GM21367 (cell line): Measurements from ENCODE around the gene MLLT3.
"Not testable (repeated sequence)": the region's sequence is repeated elsewhere in the genome, so short reads cannot be mapped to it uniquely, and the experiment has no call there.

Experiments
- ATAC-seq: cut with Tn5 transposase; IDR thresholded peaks from one replicate; pipeline ENCODE4 v1.9.1; 2021; ENCODE audit not compliant: unreplicated experiment

Gene MLLT3

DNA sequence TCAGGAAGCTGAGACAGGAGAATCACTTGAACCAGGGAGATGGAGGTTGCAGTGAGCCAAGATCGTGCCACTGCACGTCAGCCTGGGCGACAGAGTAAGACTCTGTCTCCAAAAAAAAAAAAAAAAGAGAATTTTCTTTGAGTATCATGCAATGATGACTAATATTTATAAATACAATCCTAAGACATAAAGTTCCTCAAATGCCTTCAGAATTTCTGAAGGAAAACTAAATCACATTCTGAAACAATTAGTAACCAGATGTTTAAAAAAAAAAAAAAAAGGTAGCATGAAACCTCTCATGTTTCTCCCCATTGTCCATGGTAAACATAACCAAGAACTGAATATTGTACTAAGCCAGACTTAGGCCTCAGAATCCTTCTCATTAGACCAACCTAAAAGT lies 23.1 kb downstream of the MLLT3 start:
- no peak for ATAC-seq

GRCh38 chr9:20598367-20598766 lies 23.9 kb downstream of the MLLT3 start:
- no peak for ATAC-seq

- ATAC-seq: no peak
Observed at GRCh38 chr9:20597862-20598261, 24.4 kb downstream of the MLLT3 start.

GRCh38 chr9:20594608-20595007 lies 27.7 kb downstream of the MLLT3 start:
- ATAC-seq: no peak

DNA sequence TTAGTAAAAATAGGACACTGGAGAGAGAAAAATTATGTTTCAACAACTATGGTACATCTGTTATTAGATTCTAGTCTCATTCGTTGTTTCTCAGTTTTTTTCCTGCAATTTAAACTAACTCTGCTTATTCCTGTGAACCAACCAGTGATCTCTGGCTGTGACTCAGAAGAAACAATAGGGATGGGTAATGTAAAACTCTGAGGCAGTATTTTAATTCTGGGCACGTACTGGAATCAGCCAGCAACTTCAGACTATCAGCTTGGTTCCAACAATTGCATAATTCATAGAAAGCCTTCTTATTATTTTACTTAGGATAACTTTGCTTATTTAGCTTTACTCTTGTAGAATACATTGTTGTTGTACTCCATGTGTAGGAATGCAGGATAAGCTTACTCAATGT lies 28.8 kb downstream of the MLLT3 start:
- ATAC-seq: no peak

GRCh38 chr9:20593105-20593504 lies 29.2 kb downstream of the MLLT3 start:
- ATAC-seq: no peak

DNA sequence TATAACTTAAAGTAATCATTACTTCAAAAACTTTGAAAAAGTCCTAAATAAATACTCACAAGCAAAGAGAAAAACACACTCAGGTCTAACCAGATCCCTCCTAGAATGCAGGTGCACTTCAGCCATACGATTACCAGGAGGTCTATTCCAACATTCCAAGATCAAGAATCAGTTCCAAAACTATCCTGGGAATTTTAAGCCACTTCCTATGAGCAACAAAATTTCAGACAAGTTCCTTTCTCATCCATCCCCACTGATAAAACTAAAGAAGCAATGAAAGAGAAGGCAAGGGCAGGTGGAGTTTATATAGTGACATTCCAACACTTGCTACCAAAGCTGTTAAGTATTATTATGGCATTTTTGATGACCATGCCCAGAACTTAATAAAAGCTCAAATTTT lies 29.6 kb downstream of the MLLT3 start:
- ATAC-seq: no peak

GRCh38 chr9:20591223-20591622 lies 31.1 kb downstream of the MLLT3 start:
- ATAC-seq: no peak

DNA sequence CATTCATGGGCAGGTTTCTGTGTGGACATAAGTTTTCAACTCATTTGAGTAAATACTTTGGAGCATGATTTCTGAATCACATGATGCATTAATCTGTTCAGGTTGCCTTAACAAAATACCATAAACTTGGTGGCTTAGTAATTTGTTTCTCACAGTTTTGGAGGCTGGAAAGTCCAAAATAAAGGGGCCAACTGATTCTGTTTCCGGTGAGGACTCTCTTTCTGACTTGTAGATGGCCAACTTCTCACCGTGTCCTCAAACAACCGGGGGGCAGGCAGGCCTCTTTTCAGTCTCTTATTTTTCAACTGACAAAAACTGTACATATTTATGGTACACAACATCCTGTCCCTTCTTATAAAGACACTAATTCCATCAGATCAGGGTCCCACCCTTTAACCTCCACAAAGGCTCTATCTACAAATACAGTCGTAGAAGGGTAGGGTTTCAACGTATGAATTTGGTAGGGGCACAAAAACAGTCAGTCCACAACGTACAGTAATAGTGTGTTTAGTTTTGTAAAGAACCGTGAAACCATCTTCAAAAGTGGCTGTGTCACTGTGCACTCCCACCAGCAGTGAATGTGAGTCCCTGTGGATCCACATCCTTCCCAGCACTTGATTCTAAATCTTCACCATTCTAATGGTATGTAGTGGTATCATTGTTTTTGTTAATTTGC lies 37.2 kb downstream of the MLLT3 start:
- no peak for ATAC-seq

- not testable (repeated sequence) for ATAC-seq
Observed at GRCh38 chr9:20583088-20583487, 39.2 kb downstream of the MLLT3 start.

DNA sequence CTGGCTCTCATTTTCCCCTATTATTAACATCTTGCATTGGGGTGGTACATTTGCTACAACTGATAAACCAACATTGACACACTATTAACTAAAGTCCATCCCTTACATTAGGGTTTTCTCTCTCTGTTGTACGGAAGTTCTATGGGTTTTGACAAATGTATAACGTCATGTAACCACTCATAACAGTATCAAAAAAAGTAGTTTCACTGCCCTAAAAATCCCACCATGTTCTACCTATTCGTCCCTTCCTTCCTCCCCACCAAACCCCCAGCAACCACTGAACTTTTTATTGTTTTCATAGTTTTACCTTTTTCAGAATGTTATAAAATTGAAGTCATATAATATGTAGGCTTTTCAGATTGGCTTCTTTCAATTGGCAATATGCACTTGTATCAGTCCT lies 40.1 kb downstream of the MLLT3 start:
- no peak for ATAC-seq

GRCh38 chr9:20580673-20581072 lies 41.6 kb downstream of the MLLT3 start:
- no peak for ATAC-seq

DNA sequence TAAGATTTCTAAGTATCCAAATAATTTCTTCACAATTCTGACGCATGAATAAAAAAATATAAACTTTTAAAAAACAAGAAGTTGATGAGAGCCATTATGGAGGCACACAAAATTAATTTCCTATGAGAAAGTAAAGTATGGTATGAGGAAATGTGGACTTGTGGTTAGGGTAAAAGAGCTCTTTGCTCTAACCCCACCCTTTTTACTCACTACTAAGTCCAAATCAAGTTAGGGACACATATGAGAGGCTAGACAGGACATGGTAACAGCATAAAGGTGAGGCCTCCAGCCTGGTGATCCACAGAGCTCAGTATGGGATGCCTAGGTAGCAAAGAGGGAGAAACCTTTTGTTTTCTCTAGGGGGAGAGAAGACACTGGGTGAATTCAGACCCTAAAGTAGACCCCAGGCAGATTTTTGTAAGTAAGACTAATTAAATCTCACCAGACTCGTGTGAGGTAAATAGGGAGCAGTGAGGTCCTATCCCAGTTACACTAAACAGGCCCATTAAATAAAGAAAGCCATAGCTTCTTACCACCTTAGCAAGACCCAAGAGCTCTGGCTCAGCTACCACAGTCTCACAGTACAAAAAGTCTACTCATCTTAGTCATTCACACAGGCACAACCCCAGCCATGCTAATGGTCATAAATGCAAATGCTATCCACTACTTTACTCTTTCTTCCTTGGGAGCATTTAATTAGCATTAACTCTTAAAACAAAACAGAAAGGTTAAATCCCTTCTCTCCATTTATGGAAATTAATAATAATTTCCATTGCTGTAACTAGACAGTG lies 42.6 kb downstream of the MLLT3 start:
- ATAC-seq: no peak

DNA sequence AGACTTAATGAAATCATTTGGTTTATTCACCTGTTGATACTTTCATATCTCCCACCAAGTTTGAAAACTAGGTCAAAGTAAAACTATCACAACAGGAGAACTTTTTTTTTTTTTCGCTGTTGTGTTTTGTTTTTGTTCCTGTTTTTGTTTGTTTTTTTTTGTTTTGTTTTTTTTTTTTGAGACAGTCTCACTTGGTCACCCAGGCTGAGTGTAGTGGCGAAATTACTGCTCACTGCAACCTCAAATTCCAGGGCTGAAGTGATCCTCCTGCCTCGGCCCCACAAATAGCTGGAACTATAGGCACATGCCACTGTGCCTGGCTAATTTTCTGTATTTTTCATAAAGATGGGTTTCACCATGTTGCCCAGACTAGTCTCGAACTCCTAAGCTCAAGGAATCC lies 49.3 kb downstream of the MLLT3 start:
- no peak for ATAC-seq

DNA sequence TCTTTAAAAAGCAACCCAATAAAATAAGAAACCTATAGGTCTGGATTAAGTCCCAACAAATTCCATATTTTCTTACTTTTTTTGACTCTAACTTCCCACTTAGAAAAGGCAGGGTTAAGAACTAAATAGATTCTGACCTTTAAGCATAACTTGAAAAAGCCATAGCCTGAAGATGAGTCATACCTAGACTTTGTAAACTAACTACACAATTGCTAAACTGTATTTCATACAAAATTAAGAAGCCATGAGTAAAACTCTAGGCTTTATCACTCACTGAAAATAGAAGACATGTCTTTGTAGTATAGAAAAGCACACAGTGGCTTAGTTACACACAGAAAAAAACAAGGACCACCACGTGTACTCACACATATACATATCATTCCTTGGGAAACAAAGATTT lies 51.5 kb downstream of the MLLT3 start:
- peak; percentile 71 for ATAC-seq

- ATAC-seq: no peak
Observed at GRCh38 chr9:20570087-20570486, 52.2 kb downstream of the MLLT3 start.

- ATAC-seq: no peak
Observed at GRCh38 chr9:20569525-20569924, 52.8 kb downstream of the MLLT3 start.

DNA sequence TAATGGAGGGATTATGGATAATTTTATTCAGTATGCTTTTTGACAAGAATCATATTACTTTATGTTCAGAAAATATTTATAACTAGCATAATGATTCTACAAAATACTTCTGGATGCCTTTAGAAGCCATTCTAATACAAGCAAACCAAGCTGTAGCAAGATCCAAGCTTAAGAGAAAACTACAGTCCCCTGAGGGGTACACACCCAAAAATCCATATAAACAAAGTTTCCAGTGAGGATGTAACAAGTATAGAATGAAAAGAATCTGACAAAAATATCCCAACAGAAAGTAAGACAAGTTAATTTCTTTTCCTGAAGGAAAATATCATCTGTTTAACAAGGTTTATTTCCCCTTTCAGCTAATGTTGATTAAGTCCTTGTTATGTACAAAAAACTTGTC lies 53.9 kb downstream of the MLLT3 start:
- ATAC-seq: no peak

DNA sequence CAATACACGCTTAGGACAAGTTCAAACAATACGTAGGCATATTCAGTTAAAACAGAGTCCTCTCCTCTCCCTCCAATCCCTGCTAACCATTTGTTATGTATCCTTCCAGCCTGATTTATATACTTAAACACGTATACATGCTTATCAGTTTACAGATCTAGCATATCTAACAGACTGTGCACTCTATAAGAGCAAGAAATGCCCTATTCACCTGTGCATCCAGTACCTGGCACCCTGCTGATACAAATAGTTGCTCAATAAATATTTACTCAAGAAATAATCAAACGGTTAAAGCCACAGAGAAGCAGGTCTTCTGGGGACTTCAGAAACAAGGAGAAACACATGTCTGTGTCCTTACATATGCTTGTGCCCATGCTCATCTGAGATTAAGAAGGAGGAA lies 55.9 kb downstream of the MLLT3 start:
- ATAC-seq: no peak

GRCh38 chr9:20564650-20565049 lies 57.6 kb downstream of the MLLT3 start:
- no peak for ATAC-seq

GRCh38 chr9:20563917-20564316 lies 58.4 kb downstream of the MLLT3 start:
- ATAC-seq: no peak

GRCh38 chr9:20562051-20562450 lies 60.2 kb downstream of the MLLT3 start:
- no peak for ATAC-seq

DNA sequence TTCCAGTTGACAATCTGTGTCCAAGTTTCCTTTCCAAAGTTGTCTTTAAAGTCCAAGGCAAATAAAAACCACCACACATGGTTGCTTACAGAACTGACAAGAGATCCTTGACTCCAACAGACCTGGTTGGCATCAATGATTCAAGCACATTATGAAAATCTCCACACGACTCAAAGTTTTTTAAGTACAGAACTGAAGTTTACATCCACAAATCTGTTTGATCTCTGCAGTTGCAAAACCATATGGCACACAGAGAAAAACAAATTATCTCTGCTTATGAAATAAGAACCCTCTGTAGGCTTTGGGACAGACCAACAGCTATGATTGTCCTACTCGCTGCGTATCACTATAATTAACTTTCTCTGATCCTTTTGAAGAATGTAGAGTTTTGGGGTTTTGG lies 60.8 kb downstream of the MLLT3 start:
- ATAC-seq: no peak
